ENCODE results near the gene TIPRL. TPM values are rescaled to one million over a fixed set of nuclear protein-coding genes. Genes with fewer than 3 reads are reported as not detected.
"Not testable (repeated sequence)": the region's sequence is repeated elsewhere in the genome, so short reads cannot be mapped to it uniquely, and the experiment has no call there.

TIPRL gene
- total RNA-seq, 1 experiment from 2014 or later, result 77.7 TPM

DNA sequence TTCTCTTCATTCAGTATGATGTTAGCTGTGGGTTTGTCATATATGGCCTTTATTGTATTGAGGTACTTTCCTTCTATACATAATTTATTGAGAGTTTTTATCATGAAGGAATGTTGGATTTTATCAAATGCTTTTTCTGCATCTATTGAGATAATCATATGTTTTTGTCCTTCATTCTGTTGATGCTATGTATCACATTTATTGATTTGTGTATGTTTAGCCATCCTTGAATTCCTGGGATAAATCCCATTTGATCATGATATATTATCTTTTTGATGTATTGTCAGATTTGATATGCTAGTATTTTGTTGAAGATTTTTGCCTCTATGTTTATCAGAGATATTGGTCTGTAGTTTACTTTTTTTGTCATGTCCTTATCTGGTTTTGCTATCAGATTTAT lies 21.1 kb upstream of the TIPRL start:
- no peak for DNase-seq (ENCODE audit: extremely low read depth, low read depth)

DNA sequence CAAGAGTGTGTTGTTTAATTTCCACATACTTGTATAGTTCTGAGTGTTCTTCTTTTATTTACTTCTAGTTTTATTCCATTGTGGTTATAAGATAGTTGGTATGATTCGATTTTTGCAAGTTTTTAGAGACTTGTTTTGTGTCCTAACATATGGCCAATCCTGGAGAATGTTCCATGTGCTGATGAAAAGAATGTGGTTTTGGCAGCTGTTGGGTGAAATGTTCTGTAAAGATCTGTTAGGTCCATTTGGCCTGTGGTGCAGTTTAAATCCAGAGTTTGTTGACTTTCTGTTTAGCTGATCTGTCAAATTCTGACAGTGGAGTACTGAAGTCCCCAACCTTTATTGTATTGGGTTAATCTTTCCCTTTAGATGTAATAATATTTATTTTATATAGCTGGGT lies 19.5 kb upstream of the TIPRL start:
- DNase-seq (ENCODE audit: extremely low read depth, low read depth), result no peak

DNA sequence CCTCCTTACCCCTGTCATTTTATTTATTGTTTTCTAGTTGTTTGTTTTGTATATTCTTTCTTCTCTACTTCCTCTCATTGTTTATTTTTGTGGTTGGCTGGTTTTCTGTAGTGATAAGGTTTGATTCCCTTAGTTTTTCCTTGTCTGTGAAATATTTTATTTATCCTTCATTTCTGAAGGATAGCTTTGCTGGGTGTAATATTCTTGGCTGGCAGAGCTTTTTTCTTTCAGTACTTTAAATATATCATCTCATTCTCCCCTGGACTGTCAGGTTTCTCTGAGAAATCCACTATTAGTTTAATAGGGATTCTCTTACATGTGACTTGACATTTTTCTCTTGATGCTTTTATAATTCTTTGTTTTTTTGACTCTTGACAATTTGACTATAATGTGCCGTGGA lies 18.8 kb upstream of the TIPRL start:
- DNase-seq (ENCODE audit: extremely low read depth, low read depth), result no peak

DNA sequence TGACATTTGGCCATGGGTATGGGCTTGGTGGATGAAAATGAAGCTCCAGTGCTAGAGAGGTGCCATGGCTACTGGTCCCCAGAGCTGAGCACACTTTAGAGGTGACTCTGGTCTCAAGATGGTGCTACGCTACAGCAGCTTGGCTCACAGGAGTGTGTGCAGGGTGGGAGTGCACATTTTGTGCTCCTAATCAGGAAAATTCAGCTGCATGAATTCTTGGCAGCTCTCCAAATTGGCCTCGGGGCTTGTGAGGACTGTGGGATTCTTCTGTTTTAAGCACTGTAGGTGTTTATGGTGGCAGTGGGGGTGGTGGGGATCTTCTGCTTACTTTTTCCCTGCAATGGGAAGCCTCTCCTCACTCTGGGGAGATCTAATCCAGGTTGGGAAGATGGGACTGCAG lies 17.3 kb upstream of the TIPRL start:
- no peak for DNase-seq (ENCODE audit: extremely low read depth, low read depth)

DNA sequence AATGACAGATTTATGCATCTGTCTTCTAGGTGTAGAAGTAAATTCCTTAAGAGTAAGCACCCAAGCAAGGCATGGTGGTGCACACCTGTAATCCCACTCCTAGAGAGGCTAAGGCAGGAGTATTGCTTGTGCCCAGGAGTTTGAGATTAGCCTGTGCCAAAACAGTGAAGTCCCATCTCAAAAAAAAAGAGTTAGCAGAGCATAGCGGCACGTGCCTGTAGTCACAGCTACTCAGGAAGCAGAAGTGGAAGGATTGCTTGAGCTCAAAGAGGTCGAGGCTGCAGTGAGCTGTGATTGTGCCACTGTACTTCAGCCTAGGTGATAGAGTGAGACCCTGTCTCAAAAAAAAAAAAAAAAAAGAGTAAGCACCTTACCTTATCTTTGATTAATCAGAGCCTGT lies 15.1 kb upstream of the TIPRL start:
- no peak for DNase-seq (ENCODE audit: extremely low read depth, low read depth)

DNA sequence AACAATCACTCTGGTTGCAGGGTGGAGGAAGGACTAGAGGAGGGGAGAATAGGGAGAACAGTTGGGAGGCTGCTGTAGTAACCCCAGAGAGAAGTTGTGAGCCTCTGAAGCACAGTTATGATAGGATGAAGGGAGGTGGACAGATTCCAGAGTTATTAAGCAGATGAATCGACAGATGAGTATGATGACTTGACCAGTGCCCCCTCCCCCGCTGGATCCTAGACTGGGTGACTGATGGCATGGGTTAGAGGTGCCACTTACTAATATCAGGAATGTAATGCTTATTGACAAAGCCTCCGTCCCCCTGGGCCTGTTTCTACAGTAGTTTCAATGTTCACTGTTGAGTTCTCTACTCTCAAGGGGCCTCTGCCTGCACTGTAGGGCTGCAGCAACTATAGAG lies 14.0 kb upstream of the TIPRL start:
- no peak for DNase-seq (ENCODE audit: extremely low read depth, low read depth)

DNA sequence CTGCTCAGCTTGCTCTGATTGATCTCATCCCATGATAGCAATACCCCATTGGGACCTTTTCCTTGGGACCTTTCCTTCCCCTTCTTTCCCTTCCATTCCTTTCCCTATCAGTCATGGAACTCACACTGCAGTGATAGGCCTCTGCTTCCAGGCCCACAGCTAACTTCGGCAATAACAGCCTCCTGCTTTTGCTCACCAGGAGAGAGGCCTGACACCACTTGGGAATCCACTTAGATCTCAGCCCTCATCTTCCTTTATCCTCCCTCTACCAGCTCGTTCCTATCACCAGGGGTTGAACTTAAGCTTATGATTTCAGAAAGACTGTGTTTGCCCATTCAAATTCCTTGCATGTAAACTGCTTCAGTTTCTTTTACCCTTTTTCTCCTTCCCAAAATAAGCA lies 11.0 kb upstream of the TIPRL start:
- no peak for DNase-seq (ENCODE audit: extremely low read depth, low read depth)

DNA sequence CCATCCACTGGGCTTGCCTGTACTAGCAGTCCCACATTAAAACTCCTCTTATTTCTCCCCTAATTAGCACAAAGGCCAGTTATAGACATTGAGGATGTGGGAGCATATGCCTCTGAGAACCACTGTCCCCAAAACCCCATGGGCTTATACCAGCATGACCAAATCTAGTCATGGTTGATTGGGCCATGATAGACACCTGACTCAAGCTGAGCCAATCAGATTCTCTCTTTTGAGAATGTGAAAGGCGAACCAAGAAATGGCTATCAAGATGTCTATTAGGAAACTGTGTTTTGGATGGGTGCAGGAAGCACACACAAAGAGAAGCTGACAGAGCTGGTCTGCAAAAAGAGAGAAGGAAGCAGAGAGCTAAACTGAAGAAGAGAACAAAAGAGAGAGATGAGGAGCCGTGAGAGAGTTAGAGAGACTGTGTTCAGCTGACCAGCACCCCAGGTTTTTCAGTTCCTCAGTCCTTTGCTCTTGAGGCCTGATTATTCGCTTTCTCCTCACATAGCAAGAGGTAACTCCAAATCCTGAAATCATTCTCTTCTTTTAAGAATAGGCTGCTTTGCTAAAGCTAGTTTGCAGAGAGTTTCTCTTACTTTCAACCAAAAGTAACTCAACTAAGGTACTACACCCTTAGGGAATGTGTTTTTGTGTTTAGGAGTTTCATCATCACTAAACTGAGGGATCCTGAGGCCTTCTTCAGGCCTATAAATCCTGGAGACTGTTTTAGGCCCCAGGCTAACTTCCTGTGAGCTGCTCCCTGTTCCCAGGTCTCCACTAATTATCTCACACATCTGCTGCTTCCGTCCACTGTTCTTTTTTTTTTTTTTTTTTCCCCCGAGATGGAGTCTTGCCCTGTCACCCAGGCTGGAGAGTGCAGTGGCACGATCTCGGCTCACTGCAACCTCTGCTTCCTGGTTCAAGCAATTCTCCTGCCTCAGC lies 7.9 kb upstream of the TIPRL start:
- DNase-seq (ENCODE audit: extremely low read depth, low read depth), result no peak

DNA sequence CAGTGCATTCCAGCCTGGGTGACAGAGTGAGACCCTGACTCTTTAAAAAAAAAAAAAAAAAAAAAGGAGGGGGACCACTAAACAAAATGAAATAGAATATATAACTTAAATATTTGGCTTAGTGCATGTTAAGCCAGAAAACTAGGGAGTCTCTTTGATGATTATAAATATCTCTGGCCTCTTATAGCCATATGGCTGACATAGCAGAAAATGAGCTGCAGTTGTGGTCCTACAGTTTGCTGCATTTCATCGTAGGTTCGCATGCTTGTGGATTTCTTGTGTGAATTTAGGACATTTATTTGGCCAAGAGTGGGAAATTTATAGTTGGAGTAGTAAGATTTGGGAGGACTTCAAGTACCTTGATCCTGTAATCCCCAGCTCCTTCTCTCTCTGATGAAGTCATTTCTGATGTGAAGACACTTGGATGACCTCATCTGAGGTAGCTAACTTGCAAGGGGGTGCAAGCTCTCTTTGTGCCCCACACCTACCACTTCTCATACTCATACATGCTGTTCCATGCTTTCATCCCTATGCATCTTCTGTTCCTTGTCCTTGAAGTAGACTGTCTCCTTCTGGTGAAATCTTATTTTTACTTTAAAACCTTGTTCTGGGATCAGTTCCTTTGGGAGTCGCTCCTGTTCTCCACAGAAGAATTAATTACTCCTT lies 6.4 kb upstream of the TIPRL start:
- DNase-seq (ENCODE audit: extremely low read depth, low read depth), result no peak

DNA sequence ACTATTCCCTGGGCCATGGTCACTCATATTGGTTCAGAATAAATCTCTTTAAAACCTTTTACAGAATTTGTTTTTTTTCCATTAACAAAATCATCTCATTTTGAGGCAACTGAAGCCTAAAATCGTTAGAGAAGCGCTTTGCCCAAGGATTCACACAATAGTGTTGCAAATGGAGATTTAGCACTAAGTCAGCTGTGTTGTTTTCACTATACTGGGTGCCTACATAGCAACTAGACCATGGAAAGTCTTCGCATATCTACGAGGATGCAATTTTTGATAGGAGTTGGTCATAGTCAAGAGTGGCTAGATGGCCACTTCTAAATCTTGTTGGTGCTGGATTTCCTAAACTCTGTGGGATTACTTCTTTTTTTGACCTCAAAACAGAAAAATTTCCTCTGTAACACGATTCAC lies 530 bp upstream of the TIPRL start:
- DNase-seq (ENCODE audit: extremely low read depth, low read depth), result no peak

DNA sequence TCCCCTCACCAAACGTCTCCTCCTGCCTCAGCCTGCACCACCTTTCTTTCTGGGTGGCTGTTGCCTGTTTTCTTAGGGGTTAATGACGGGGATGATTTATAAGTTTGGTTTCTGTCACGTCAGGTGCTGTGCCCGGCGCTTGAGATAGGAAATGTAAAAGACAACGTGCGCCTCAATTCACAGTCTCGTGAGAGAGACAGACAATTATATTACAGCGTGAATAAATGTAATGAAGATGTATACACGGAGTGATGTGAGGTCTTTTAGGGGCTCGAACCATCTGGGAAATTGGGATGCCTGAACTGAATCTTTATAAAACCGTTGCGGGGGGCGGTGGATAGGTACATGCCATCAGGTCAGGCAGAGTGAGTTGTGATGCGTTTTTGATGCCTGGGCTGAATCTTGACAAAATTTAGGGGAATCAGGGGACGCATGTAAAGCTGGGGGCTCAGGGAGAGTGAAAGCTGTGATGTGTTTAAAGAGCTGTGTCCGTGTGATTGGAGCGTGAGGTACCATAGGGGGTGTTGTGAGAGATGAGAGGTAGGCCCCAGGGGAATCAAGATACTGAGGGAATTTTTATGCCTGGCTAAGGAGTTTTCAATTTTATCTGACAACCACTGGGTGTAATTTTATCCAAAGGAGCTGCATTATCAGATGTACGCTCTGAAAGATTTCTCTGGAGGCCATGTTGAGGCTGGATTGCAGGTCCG lies 831 bp downstream of the TIPRL start:
- DNase-seq (ENCODE audit: extremely low read depth, low read depth), result peak; percentile 9

DNA sequence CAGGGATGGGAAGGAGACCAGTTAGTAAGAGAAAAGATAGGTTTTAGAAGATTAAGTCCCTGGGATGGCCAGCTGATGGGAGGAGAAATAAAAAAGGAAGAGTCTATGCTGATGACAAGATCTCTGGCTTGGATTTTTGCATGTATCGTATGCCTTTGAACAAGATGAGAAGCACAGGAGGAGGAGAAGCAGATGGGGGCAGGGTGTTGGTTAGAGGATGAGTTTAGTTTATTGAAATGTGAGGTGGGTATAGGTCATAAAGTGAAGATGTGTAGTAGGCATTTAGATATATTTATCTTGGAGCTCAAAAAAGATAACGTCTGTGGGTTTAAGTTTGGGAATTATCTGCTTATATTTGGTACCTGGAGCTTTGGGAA lies 1.4 kb downstream of the TIPRL start:
- no peak for DNase-seq (ENCODE audit: extremely low read depth, low read depth)

DNA sequence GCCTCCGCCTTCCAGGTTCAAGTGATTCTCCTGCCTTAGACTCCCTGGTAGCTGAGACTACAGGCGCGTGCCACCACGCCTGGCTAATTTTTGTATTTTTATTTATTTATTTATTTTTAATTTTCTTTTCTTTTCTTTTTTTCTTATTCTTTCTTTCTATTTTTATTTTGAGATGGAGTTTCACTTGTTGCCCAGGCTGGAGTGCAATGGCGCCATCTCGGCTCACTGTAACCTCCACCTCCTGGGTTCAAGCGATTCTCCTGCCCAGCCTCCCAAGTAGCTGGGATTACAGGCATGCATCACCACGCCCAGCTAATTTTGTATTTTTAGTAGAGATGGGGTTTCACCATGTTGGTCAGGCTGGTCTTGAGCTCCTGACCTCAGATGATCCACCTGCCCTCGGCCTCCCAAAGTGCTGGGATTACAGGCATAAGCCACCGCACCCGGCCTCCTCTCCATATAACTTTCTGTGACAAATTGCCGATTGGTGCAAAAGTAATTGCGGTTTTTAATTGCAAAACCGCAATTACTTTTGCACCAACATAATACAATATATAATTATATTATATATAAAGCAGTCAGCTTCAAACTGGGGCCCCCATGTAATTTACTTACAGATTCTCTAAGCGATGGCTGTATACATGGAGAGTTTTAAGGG lies 2.4 kb downstream of the TIPRL start:
- not testable (repeated sequence) for DNase-seq (ENCODE audit: extremely low read depth, low read depth)

DNA sequence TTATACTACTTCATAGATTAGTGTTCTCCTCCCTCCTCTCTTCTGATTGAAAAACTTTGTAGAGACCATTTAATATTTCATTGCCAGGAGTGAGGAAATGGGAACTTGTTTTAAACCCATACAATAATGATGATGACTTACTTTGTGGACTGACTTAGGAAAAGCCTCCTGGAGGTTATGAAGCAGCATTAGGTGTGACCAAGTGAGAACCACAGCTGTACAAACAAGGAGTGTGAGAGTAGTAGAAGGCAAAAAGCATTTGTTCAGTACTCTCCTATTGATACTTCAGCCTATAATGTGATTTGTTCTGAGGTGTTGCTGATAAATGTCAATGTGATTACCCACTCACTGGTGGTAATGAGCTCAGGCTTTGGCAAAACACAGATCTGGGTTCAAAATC lies 8.4 kb downstream of the TIPRL start:
- no peak for DNase-seq (ENCODE audit: extremely low read depth, low read depth)

DNA sequence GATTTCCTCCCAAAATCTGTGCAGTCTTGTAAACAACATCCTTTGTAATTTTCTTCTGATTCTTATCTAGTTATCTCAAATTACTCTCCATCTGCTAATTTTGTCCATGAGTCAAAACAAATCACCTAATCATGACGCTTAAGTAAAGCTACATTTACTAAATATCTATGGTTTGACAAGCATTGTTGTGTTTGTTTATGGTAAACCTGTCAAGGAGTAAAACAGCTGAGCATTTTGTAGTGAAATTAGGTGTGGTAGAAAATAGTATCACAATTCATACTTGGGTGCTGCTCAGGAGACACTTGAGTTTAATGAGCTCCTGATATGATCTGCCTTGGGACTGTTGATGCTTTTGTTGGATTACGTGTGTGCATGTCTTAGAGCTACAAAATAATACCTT lies 11.6 kb downstream of the TIPRL start:
- no peak for DNase-seq (ENCODE audit: extremely low read depth, low read depth)

DNA sequence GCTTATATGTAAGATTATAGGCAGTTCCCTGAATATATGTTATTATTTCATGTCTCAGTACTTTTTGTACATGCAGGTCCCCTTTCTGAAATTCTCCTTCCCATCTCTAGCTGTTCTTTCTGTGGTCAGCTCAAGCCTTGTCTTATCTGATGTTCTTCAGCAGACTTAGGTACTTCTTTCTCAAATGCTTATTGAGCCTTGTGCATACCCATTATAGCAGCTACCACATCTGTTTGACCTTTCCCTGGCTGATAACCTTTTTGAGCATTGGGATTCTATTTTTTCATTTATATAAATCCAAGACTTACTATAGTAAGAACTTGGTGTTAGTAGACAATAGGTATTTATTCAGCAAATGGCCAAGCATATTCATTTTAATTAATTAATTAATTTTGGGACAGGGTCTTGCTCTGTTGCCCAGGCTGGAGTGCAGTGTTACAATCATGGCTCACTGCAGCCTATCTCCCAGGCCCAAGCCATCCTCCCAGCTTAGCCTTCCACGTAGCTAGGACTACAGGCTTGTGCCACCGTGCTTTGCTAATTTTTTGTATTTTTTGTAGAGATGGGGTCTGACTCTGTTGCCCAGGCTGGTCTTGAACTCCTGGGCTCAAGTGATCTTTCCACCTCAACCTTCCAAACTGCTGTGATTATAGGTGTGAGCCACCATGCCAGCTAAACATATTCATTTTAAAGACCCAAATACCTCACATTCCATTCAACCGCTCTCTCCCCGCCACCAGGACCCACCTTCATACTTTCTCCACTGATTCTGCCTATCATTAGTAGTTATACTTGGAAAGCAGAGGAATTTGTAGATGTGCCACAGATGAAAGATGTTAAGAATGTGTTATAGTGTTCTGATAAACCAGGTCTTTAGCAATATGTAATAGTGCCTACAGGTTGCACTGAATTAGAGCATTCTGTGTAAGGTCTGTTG lies 16.7 kb downstream of the TIPRL start:
- DNase-seq (ENCODE audit: extremely low read depth, low read depth), result no peak

DNA sequence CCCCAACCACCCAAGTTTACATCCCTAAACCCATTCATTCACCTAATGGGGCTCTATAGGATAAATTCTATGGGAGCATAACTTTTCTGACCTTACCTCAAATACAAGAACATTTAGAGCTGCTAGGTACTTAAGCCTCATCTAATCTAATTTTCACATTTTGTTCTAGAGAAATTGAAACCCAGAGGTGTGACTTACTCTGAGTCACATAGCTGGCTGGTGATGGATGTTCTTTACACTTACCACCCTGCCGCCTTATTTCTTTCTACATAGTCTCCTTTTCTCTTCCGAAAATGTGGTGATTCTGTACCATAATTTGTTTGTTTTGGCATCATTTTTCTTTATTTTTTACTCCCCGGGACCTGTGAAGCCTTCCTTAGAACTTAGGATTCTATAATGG lies 20.3 kb downstream of the TIPRL start:
- no peak for DNase-seq (ENCODE audit: extremely low read depth, low read depth)

DNA sequence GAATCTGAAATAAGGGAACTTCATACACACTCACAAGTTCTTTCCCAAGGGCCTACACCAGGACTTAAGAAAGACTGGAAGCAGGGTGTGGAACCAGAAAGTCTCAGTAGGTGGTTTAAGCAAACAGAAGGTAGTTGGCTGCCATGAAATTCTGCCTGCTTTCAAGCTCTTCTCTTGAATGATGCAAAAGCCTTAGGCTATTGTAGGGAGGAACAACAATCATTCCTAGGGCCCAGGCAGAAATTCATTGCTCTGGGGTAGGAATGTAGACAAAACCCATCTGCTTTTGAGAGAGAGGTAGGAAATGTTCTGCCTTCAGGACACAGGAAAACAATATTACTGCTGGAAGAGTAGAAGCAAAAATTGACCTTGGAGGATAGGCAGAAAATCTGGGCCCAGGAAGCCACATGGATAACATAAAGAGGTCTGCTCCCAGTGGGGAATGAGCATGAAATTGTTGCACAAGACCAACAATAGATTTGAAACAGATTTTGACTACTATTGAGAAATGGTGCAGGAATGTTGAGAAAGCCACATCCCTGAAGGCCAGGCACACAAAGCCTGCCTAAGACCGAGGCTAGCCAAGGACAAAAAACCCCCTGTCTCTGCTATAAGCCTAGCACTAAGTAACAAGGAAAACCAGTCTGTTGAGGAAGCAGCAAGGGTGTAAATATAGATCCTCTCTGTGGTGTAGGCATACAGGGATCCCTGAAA lies 24.3 kb downstream of the TIPRL start:
- DNase-seq (ENCODE audit: extremely low read depth, low read depth), result no peak

DNA sequence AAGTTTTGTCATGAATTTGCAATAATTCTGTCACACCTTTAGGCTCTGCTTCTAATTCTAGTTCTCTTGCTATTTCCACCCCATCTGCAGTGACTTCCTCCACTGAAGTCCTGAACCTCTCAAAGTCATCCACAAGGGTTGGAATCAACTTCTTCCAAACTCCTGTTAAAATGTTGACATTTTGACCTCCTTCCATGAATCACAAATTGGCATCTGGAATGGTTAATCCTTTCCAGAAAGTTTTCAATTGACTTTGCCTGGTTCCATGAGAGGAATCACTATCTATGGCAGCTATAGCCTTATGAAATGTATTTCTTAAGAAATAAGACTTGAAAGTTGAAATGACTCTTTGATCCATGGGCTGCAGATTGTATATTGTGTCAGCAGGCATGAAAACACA lies 27.3 kb downstream of the TIPRL start:
- DNase-seq (ENCODE audit: extremely low read depth, low read depth), result no peak
